ENCODE measurements around the gene FBXO47.

DNA sequence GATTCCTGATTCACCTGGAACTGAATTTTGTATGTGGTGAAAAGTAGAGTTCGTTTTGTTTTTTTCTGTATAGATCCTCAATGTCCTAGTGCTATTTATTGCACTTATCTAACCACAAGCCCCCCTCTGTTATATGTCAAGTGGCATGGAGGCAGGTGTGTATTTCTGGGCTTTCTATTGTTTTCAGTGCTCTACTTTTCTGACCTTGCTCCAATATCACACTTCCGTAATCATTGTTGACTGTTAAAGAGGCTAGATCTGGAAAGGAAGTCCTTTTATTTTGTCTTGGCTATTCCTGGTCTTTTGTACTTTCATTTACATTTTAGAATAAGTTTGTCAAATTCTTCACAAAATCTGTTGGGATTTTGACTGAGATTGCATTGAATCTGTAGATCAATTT lies 26.8 kb upstream of the FBXO47 start:
- TF ChIP-seq POLR2AphosphoS5 (IDR thresholded peaks at IDR 0.05) (no peak), POLR2A (IDR thresholded peaks at IDR 0.05) (no peak), EP300 (IDR thresholded peaks at IDR 0.05) (no peak)
- TF ChIP-seq, protein P1, sequence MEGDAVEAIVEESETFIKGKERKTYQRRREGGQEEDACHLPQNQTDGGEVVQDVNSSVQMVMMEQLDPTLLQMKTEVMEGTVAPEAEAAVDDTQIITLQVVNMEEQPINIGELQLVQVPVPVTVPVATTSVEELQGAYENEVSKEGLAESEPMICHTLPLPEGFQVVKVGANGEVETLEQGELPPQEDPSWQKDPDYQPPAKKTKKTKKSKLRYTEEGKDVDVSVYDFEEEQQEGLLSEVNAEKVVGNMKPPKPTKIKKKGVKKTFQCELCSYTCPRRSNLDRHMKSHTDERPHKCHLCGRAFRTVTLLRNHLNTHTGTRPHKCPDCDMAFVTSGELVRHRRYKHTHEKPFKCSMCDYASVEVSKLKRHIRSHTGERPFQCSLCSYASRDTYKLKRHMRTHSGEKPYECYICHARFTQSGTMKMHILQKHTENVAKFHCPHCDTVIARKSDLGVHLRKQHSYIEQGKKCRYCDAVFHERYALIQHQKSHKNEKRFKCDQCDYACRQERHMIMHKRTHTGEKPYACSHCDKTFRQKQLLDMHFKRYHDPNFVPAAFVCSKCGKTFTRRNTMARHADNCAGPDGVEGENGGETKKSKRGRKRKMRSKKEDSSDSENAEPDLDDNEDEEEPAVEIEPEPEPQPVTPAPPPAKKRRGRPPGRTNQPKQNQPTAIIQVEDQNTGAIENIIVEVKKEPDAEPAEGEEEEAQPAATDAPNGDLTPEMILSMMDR (IDR thresholded peaks at IDR 0.05) = no peak
